ENCODE results near the gene TMPRSS2.

Gene TMPRSS2

DNA sequence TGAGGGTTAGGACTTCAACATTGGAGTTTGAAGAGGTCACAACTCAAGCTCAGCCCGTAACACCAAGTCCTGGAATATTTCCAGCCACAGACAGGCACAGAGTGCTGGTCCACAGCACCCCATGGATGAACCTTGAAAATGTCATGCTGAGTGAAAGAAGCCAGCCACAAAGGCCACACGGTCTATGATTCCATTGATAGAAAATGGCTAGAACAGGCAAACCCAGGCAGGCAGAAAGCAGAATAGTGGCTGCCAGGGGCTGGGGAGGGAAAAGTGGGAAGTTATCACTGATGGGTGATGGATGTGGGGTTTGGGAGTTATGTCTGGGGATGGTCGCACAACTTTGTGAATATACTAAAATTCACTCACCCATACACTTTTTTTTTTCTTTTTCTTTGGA, 60.6 kb downstream of the TMPRSS2 start:
- Histone ChIP-seq H3K27ac (ENCODE audit: extremely low read depth, low read depth, low read length) (no peak overlapping the region), H3K9me3 (ENCODE audit: control insufficient read depth, insufficient read depth, low read depth, low read length) (no peaks in the 10 kb centered on the region), H3K4me1 (ENCODE audit: control insufficient read depth, insufficient read depth, low read length) (no peaks in the 10 kb centered on the region), H3K4me3 (ENCODE audit: low read depth, low read length) (no peak overlapping the region), H3K36me3 (ENCODE audit: control insufficient read depth in 2 of 2, insufficient read depth in 1 of 2, low read length in 2 of 2) (no peaks in the 10 kb centered on the region)
- CTCF ChIA-PET = interaction anchor here (0.6 to 0.9 kb wide), 2 partner anchors 23 to 243 kb away, joined by 3 read pairs; no protein-coding TSS in a partner anchor
- POLR2A ChIA-PET = no interaction called here
- TF ChIP-seq GLI4 (tag by site-specific recombination; IDR thresholded peaks at IDR 0.05) (no peak), ZNF266 (tag by site-specific recombination; IDR thresholded peaks at IDR 0.05; ENCODE audit: low read depth) (no peak), WT1 (tag by site-specific recombination; IDR thresholded peaks at IDR 0.05) (no peak), REST (tag by site-specific recombination; IDR thresholded peaks at IDR 0.05) (no peak), OVOL3 (tag by site-specific recombination; IDR thresholded peaks at IDR 0.05) (no peak), RBAK (tag by site-specific recombination; IDR thresholded peaks at IDR 0.05) (no peak), REPIN1 (tag by site-specific recombination; IDR thresholded peaks at IDR 0.05; ENCODE audit: low read depth) (no peak), ZNF426 (tag by site-specific recombination; IDR thresholded peaks at IDR 0.05) (no peak), MEIS1 (CRISPR knock-in tag; IDR thresholded peaks at IDR 0.05; ENCODE audit: borderline replicate concordance) (no peak), ZNF558 (tag by site-specific recombination; IDR thresholded peaks at IDR 0.05) (no peak), KLF10 (tag by site-specific recombination; IDR thresholded peaks at IDR 0.05) (no peak), KLF9 (tag by site-specific recombination; IDR thresholded peaks at IDR 0.05; ENCODE audit: low read depth) (no peak), SP3 (tag by site-specific recombination; IDR thresholded peaks at IDR 0.05) (no peak)
- TF ChIP-seq, protein P1, sequence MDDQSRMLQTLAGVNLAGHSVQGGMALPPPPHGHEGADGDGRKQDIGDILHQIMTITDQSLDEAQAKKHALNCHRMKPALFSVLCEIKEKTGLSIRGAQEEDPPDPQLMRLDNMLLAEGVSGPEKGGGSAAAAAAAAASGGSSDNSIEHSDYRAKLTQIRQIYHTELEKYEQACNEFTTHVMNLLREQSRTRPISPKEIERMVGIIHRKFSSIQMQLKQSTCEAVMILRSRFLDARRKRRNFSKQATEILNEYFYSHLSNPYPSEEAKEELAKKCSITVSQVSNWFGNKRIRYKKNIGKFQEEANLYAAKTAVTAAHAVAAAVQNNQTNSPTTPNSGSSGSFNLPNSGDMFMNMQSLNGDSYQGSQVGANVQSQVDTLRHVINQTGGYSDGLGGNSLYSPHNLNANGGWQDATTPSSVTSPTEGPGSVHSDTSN (CRISPR knock-in tag; IDR thresholded peaks at IDR 0.05) = no peak

DNA sequence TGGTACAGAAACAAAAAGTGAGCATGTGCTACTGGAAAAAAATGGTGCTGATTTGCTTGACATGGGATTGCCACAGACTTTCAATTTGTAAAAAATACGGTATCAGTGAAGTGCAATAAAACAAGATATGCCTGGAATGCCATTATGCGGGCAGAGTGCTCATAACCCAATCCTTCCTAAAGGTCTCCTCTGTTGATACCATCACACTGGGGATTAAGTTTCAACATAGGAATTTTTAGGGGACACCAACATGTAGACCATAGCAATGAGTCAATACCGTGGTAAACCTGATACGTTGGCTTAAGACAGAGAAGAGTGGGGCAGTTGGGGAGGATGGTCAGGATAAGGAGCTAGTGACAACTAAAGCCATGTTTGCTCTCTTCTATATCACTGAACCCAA, 61.4 kb downstream of the TMPRSS2 start:
- Histone ChIP-seq H3K4me1 (ENCODE audit: control insufficient read depth, insufficient read depth, low read length) (no peaks in the 10 kb centered on the region), H3K9me3 (ENCODE audit: control insufficient read depth, insufficient read depth, low read depth, low read length) (no peaks in the 10 kb centered on the region), H3K27ac (ENCODE audit: extremely low read depth, low read depth, low read length) (no peak overlapping the region), H3K36me3 (ENCODE audit: control insufficient read depth in 2 of 2, insufficient read depth in 1 of 2, low read length in 2 of 2) (no peaks in the 10 kb centered on the region), H3K4me3 (ENCODE audit: low read depth, low read length) (no peak overlapping the region)
- ChIA-PET CTCF (interaction anchor here (0.6 to 0.9 kb wide), 3 partner anchors 22 to 244 kb away, joined by 3 read pairs; no protein-coding TSS in a partner anchor), POLR2A (no interaction called here)
- TF ChIP-seq ZBTB7A (tag by site-specific recombination; IDR thresholded peaks at IDR 0.05; ENCODE audit: low read depth) = no peak
- no peak for TF ChIP-seq ZNF223 (tag by site-specific recombination; IDR thresholded peaks at IDR 0.05)
- no peak for TF ChIP-seq ZXDB (tag by site-specific recombination; IDR thresholded peaks at IDR 0.05)
- TF ChIP-seq GLIS1 (tag by site-specific recombination; IDR thresholded peaks at IDR 0.05) = 0 out of 2 replicates have a peak, but pooled peaks have one; percentile 18

- POLR2A ChIA-PET = no interaction called here
- CTCF ChIA-PET = interaction anchor here (0.9 kb wide), 1 partner anchor 34 kb away, joined by 3 read pairs; no protein-coding TSS in a partner anchor
- Histone ChIP-seq H3K36me3 (ENCODE audit: control insufficient read depth in 2 of 2, insufficient read depth in 1 of 2, low read length in 2 of 2) (no peaks in the 10 kb centered on the region), H3K9me3 (ENCODE audit: control insufficient read depth, insufficient read depth, low read depth, low read length) (no peaks in the 10 kb centered on the region), H3K4me1 (ENCODE audit: control insufficient read depth, insufficient read depth, low read length) (no peaks in the 10 kb centered on the region), H3K27ac (ENCODE audit: extremely low read depth, low read depth, low read length) (no peak overlapping the region), H3K4me3 (ENCODE audit: low read depth, low read length) (no peak overlapping the region)
- TF ChIP-seq ZNF426 (tag by site-specific recombination; IDR thresholded peaks at IDR 0.05) = no peak
- no peak for TF ChIP-seq ZNF488 (tag by site-specific recombination; IDR thresholded peaks at IDR 0.05)
- TF ChIP-seq ZNF404 (tag by site-specific recombination; IDR thresholded peaks at IDR 0.05) = no peak
- no peak for TF ChIP-seq TRIM28 (IDR thresholded peaks at IDR 0.05; ENCODE audit: borderline replicate concordance, low read length)
- TF ChIP-seq ZFP69B (tag by site-specific recombination; IDR thresholded peaks at IDR 0.05) = no peak
- TF ChIP-seq SP2 (tag by site-specific recombination; IDR thresholded peaks at IDR 0.05) = no peak
- no peak for TF ChIP-seq ZNF677 (tag by site-specific recombination; IDR thresholded peaks at IDR 0.05)
- no peak for TF ChIP-seq ZNF747 (tag by site-specific recombination; IDR thresholded peaks at IDR 0.05)
- no peak for TF ChIP-seq ZSCAN16 (tag by site-specific recombination; IDR thresholded peaks at IDR 0.05)
Measured at GRCh38 chr21:41445465-41445862, 62.5 kb downstream of the TMPRSS2 start.

Data from HEK293 (cell line).